ENCODE data around the gene DOCK4. TPM values are rescaled to one million over a fixed set of nuclear protein-coding genes. Genes with fewer than 3 reads are reported as not detected.

DOCK4 gene
- total and polyA plus RNA-seq, 2 of the 8 experiments (the other 6 are each of a cell fraction or from before 2014, with no cell fraction given): 5.1 to 23.6 TPM

- H4K20me1 ChIP-seq (replicated peaks in 1 of 2; ENCODE audit: control insufficient read depth in 1 of 2, insufficient read depth in 2 of 2, low read length in 2 of 2): no peaks in the 10 kb centered on the region
- CTCF ChIA-PET (ENCODE audit: partially characterized antibody): interaction anchor here (0.6 to 1.4 kb wide), 3 partner anchors 19 to 134 kb away, joined by 3 read pairs; no protein-coding TSS in a partner anchor
- no peak overlapping the region for H3K18ac ChIP-seq (ENCODE audit: extremely low read depth, low read length)
- no peak overlapping the region for H3K4me3 ChIP-seq (ENCODE audit: extremely low read depth in 1 of 4, insufficient read depth in 2 of 4, low read depth in 3 of 4, low read length in 4 of 4)
- H2BK12ac ChIP-seq (ENCODE audit: low read depth, low read length): no peak overlapping the region
- 0 out of 4 replicates have a peak, but pooled peaks cover 0 to 4% of the 10 kb centered on the region in 2 experiments for H3K9me3 ChIP-seq (ENCODE audit: insufficient read depth in 2 of 2, low read depth in 1 of 2, low read length in 1 of 2)
- H3K23ac ChIP-seq (ENCODE audit: insufficient read length): no peak overlapping the region
- H2AK5ac ChIP-seq (ENCODE audit: low read depth, low read length): no peak overlapping the region
- no peak overlapping the region for H2AFZ ChIP-seq (ENCODE audit: low read length)
- H2BK15ac ChIP-seq (ENCODE audit: low read length): no peak overlapping the region
- no peak overlapping the region for H4K91ac ChIP-seq (replicated peaks; ENCODE audit: insufficient read length, low read length)
- H2BK120ac ChIP-seq (replicated peaks; ENCODE audit: low read depth, low read length): no peak overlapping the region
- no peak overlapping the region for H4K8ac ChIP-seq (ENCODE audit: extremely low read depth, insufficient read depth, low read length)
- peaks cover 0 to 17% (median 8%) of the 10 kb centered on the region in 4 experiments; a peak in 4 of 7 replicates for H3K4me1 ChIP-seq (replicated peaks in 1 of 4; ENCODE audit: control insufficient read depth in 3 of 4, insufficient read depth in 4 of 4, low read length in 3 of 4)
- no peaks in the 10 kb centered on the region for H3K36me3 ChIP-seq (ENCODE audit: control insufficient read depth in 2 of 4, insufficient read depth in 4 of 4, low read length in 3 of 4)
- TF ChIP-seq NRF1 (IDR thresholded peaks at IDR 0.05; ENCODE audit: low read depth, low read length) (no peak), CEBPB (IDR thresholded peaks at IDR 0.05; ENCODE audit: low read depth, low read length) (no peak), BCL11A (IDR thresholded peaks at IDR 0.05; ENCODE audit: low read depth in 2 of 2, low read length in 2 of 2) (no peak), CTBP2 (IDR thresholded peaks at IDR 0.05; ENCODE audit: borderline replicate concordance, insufficient read depth, insufficient read length, low read length) (no peak), HDAC2 (IDR thresholded peaks at IDR 0.05; ENCODE audit: borderline replicate concordance in 1 of 2, low read depth in 2 of 2, low read length in 2 of 2) (no peak), KDM1A (IDR thresholded peaks at IDR 0.05; ENCODE audit: borderline replicate concordance, low read length) (no peak)
- no peaks in the 10 kb centered on the region for H3K27me3 ChIP-seq (replicated peaks in 1 of 4; ENCODE audit: control insufficient read depth in 3 of 4, extremely low read depth in 1 of 4, insufficient read depth in 3 of 4, low read length in 3 of 4)
- 81% methylated on average over 4 of the region's 4 CpGs; no CpG with 5 or more reads in 1 of the 2 experiments for WGBS, 2 experiments (ENCODE audit: extremely low coverage in 1 of 2, insufficient coverage in 1 of 2, insufficient read length in 1 of 2, insufficient replicate concordance in 2 of 2, low coverage in 1 of 2, low lambda C conversion rate in 2 of 2, missing lambda C conversion rate in 1 of 2)
- no peak for FAIRE-seq
- no peak overlapping the region for H3K9ac ChIP-seq (replicated peaks in 1 of 4; ENCODE audit: extremely low read depth in 1 of 4, low read depth in 3 of 4, low read length in 3 of 4)
- peaks cover 0 to 31% of the 10 kb centered on the region in 2 experiments; a peak in 2 of 4 replicates for H3K79me2 ChIP-seq (ENCODE audit: control insufficient read depth in 1 of 2, insufficient read depth in 2 of 2, low read length in 2 of 2)
- POLR2A ChIA-PET (ENCODE audit: partially characterized antibody): interaction anchor here (1.0 kb wide), 1 partner anchor 14 kb away, joined by 3 read pairs; no protein-coding TSS in a partner anchor
- no peaks in the 10 kb centered on the region for H3K23me2 ChIP-seq (ENCODE audit: low read depth, low read length)
- no peak overlapping the region for H3K14ac ChIP-seq (ENCODE audit: insufficient read length)
- no peak overlapping the region for H2BK5ac ChIP-seq (ENCODE audit: low read depth, low read length)
- H2BK20ac ChIP-seq (ENCODE audit: low read length): peak overlapping the region; percentile 50; the same call in 1 of the 2 replicates
- H3K27ac ChIP-seq (ENCODE audit: low read depth, low read length): no peak overlapping the region
- H3K79me1 ChIP-seq (ENCODE audit: low read depth, low read length): peaks cover 2% of the 10 kb centered on the region; the same call in 1 of the 2 replicates
- H4K5ac ChIP-seq (ENCODE audit: insufficient read length, low read depth, low read length): no peak overlapping the region
- no peak for DNase-seq (ENCODE audit: low read depth in 1 of 2, low spot score in 2 of 2)
- no peak overlapping the region for H3K56ac ChIP-seq (replicated peaks; ENCODE audit: insufficient read length, low read depth, low read length)
- no peak overlapping the region for H3K4ac ChIP-seq (replicated peaks; ENCODE audit: insufficient read length, low read depth, low read length)
- H3K4me2 ChIP-seq (ENCODE audit: insufficient read depth in 1 of 2, low read depth in 2 of 2, low read length in 2 of 2): no peak overlapping the region
Measured at GRCh38 chr7:112132051-112132694, 74.0 kb downstream of the DOCK4 start.

All from H1 (cell line).